Right ventricle myocardium inferior (tissue), 1 donor: Measurements from ENCODE around the gene TMEM178B. TPM values are rescaled to one million over a fixed set of nuclear protein-coding genes. Genes with fewer than 3 reads are reported as not detected.

Experiments
- ATAC-seq: fragments of 200-7000 bp; cut with Tn5 transposase; one replicate; pipeline ENCODE4 v1.9.1; 2020; ENCODE audit warnings: mild to moderate bottlenecking, moderate library complexity
- DNase-seq: peaks from one replicate; pipeline ENCODE4 v3.0.0; 2021; ENCODE audit errors: missing footprints
- intact Hi-C: fragments of 100-400 bp; cut with DNase I; formaldehyde crosslinking; loops from one replicate; pipeline ENCODE4 v1.11.0; 2022
- total RNA-seq: library from RNA; stranded (reverse); fragmentation: NEBNext Ultra II Directional; extraction: Animal tissue kit (Norgen Biotek cat#: 25700); gene quantifications from one replicate; pipeline ENCODE4 v1.2.1, GENCODE V29; 2021
- donor health status: DM: no; HTN: yes; CAD: no; lungs with severe emphysema.

The TMEM178B gene
- total RNA-seq, 1 donor from 2014 or later: 31.7 TPM

GRCh38 chr7:141354251-141354650 lies 280.4 kb downstream of the TMEM178B start:
- DNase-seq: no peak
- intact Hi-C loops: no loop called here
- ATAC-seq: no peak

GRCh38 chr7:141355032-141355431 lies 281.2 kb downstream of the TMEM178B start:
- ATAC-seq: no peak
- no peak for DNase-seq
- intact Hi-C loops: no loop called here

DNA sequence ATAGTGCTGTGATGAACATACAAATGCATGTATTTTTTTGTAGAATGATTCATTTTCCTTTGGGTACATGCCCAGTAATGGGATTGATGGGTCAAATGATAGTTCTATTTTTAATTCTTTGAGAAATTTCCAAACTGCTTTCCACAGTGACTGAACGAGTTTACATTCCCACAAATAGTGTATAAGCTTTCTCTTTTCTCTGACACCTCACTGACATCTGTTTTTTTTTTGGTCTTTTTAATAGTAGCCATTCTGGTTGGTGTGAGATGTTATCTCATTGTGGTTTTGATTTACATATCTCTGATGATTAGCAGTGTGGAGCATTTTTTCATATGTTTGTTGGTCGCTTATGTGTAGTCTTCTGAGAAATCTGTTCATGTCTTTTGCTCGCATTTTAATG lies 282.3 kb downstream of the TMEM178B start:
- intact Hi-C loops: no loop called here
- no peak for DNase-seq
- no peak for ATAC-seq

- intact Hi-C loops: no loop called here
- DNase-seq (no peak), ATAC-seq (no peak)
Observed at GRCh38 chr7:141358386-141358785, 284.5 kb downstream of the TMEM178B start.

GRCh38 chr7:141359262-141359661 lies 285.4 kb downstream of the TMEM178B start:
- DNase-seq (no peak), ATAC-seq (no peak)
- intact Hi-C loops: no loop called here

DNA sequence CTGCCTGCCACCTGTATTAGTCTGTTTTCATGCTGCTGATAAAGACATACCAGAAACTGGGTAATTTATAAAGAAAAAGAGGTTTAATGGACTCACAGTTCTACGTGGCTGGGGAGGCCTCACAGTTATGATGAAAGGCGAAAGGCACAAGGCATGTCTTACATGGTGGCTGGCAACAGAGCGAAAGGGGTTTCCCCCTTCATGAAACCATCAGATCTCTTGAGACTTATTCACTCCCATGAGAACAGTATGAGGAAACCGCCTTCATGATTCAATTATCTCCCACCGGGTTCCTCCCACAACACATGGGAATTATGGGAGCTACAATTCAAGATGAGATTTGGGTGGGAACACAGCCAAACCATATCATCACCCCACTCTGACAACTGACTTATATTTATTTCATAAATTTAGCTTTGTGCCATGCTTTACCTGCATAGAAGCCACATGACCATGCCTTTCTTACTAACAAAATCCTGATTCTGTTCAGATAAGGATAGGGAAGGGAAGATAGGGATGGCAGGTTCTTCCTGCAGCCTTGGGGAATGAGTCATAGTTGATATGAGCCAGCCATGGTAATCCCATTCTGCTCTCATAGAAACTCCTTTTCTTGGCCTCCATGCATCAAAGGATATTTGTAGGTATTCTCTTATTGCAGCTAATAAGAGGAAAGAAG lies 286.0 kb downstream of the TMEM178B start:
- ATAC-seq (no peak), DNase-seq (no peak)
- intact Hi-C loops: no loop called here

DNA sequence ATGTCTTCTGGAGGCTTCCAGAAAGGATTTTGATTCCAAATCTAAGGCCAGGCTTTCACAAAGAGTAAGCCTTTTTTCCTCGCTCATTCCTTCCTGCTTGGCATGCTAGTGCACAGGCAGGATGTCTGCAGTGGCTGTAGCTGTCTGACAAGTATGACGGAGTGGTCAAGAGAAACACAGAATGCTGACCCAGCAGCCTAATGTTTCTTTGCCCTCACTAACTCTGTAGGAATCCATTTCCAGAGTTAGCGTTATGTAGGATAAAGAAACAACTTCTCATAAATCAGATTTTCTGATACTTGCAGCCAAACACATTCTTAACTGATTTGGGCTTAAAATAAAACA lies 286.5 kb downstream of the TMEM178B start:
- DNase-seq (no peak), ATAC-seq (no peak)
- intact Hi-C loops: no loop called here

DNA sequence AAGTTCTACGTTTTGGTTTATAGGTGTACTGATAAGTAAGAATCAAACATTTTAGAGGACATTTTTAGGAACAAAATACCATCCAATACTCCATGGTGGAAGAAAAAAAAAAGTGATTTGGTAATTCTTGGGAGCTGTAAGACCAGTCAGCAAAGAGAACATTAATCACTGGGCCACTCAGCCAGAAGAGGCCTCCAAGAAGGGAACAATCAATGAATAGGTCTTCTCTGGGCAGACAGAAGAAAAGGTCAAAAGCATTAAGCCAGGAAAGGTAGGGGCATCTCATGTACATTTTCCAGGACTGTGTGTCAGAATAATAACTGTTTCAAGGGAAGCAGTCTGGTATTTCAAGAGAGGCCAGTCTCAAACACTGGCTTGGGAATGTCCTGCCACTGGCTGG lies 286.9 kb downstream of the TMEM178B start:
- no peak for DNase-seq
- intact Hi-C loops: no loop called here
- no peak for ATAC-seq

GRCh38 chr7:141361479-141361878 lies 287.6 kb downstream of the TMEM178B start:
- intact Hi-C loops: no loop called here
- ATAC-seq (peak; percentile 42), DNase-seq (no peak)

- ATAC-seq (no peak), DNase-seq (no peak)
- intact Hi-C loops: no loop called here
Observed at GRCh38 chr7:141361960-141362359, 288.1 kb downstream of the TMEM178B start.

GRCh38 chr7:141362580-141363435 lies 288.9 kb downstream of the TMEM178B start:
- intact Hi-C loops: no loop called here
- DNase-seq: no peak
- peak; percentile 29 for ATAC-seq

GRCh38 chr7:141363748-141364147 lies 289.9 kb downstream of the TMEM178B start:
- no peak for ATAC-seq
- DNase-seq: no peak
- intact Hi-C loops: loop anchor here (2.0 kb wide), 1 partner anchor 61 kb away; no protein-coding TSS in a partner anchor

DNA sequence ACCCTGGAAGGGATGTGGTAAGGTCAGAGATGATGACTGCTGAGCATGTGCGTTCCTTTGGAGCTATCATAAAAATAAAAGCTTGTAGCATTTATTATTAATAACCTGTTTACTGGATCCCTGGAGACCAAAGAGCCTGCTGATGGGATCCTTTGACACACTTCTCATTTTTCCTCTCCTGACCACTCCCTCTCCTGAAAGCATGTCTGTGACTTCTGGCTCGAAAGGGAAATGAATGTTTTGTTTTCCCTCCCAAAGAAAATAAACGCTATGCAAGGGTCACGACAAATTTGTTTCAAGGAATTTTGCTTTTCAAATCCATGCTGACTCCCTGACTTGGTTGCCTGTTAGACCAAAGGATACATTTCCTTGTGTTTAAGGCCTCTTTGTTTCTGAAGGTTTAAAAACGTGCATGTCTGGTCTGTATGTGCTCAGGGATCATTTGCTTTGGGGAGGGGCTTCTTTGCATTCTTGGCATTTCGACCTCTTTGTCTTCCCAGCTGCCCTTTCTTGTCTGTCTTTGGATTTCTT lies 292.3 kb downstream of the TMEM178B start:
- DNase-seq (no peak), ATAC-seq (peak; percentile 76)
- intact Hi-C loops: loop anchor here (5.0 kb wide), 1 partner anchor 166 kb away; no protein-coding TSS in a partner anchor

DNA sequence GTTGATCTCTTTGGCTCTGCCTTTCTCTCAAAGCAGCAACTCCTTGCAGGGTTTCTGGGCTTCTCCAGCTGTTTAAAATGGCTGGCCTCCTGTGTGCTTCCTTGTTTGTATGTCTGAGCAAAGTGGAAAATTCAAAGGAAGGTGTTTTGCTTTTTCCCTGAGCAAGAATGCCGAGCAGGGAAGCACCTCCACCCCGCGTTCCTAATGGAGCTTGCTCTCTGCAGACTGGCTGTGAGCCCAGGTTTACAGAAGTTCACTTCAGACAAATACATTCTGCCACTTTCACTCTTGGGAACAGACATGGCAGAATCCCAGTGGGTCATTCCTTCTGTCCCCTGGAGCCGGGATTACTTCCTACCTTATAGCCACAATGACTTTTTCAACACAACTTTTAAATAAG lies 295.6 kb downstream of the TMEM178B start:
- peak; percentile 65 for ATAC-seq
- no peak for DNase-seq
- intact Hi-C loops: loop anchor here (5.0 kb wide), 1 partner anchor 163 kb away; no protein-coding TSS in a partner anchor

DNA sequence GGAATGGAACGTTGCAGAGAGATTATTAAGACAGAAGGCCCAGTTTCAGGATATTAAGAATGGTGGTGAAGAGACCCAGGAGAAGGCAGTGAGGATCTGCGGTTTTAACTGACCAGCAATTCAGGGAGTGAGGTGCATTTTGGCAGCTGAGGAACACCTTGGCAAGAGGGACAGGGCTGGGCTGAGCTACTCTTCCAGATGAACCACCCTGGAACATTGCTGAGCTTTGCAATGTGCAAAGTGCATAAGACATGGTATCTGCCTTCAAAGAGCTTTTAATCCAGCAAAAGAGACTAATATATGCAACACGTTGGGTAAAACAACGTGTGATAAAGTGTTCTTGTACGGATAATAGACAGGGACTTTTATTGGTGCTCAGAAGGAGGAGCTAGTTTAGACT lies 296.3 kb downstream of the TMEM178B start:
- intact Hi-C loops: loop anchor here (10.0 kb wide), 1 partner anchor 295 kb away; the partner anchor contains the start of gene TMEM178B
- ATAC-seq (peak; percentile 47), DNase-seq (no peak)

- intact Hi-C loops: loop anchor here (10.0 kb wide), 1 partner anchor 296 kb away; the partner anchor contains the start of gene TMEM178B
- no peak for DNase-seq
- ATAC-seq: no peak
Observed at GRCh38 chr7:141370650-141371049, 296.8 kb downstream of the TMEM178B start.

GRCh38 chr7:141374425-141374824 lies 300.6 kb downstream of the TMEM178B start:
- DNase-seq (no peak), ATAC-seq (no peak)
- intact Hi-C loops: loop anchor here (10.0 kb wide), 1 partner anchor 300 kb away; the partner anchor contains the start of gene TMEM178B

DNA sequence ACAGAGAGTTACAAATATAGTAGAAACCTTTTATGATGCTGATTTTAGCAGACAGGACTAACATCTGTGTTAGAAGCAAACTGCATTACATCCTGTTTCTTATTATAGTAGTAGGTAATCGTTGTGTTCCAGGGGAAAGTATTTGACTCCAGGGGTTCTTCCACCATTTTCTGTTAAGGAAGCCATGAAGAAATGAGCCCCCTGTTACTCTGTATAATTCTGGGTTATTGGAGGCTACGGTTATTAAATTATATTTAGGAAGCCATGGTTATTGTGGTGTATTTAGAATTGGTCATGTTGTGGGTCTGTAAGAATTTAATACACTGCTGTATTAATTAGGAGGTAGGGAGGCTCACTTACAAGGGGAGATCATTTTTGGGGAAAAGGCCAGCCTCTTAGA lies 301.6 kb downstream of the TMEM178B start:
- intact Hi-C loops: loop anchor here (10.0 kb wide), 1 partner anchor 301 kb away; the partner anchor contains the start of gene TMEM178B
- no peak for DNase-seq
- ATAC-seq: no peak

- intact Hi-C loops: loop anchor here (10.0 kb wide), 1 partner anchor 303 kb away; the partner anchor contains the start of gene TMEM178B
- ATAC-seq: no peak
- no peak for DNase-seq
Observed at GRCh38 chr7:141377906-141378305, 304.0 kb downstream of the TMEM178B start.
